Astrocyte of the cerebellum (primary cell): ENCODE data around the gene CAMTA1.
"Not testable (repeated sequence)": the region's sequence is repeated elsewhere in the genome, so short reads cannot be mapped to it uniquely, and the experiment has no call there.

Experiments
- DNase-seq: peaks from one replicate; pipeline ENCODE4 v3.0.0-alpha.2; 2011; ENCODE audit warnings: low read depth
- H3K4me3 ChIP-seq: 2 replicates; pipeline ENCODE4 v1.5.1; 2011; ENCODE audit warnings: mild to moderate bottlenecking, low read depth, low read length, moderate library complexity
- in situ Hi-C: cut with HindIII; loops from 2 replicates; pipeline ENCODE4 v1.10.0; 2017; ENCODE audit warnings: low sequenced_read_pairs
- TF ChIP-seq, protein P1 (sequence below): IDR thresholded peaks from 2 replicates; pipeline ENCODE4 v1.5.1; 2012; ENCODE audit warnings: low read length, low read depth, moderate library complexity, mild to moderate bottlenecking; ENCODE audit errors: missing control alignments

The CAMTA1 gene

DNA sequence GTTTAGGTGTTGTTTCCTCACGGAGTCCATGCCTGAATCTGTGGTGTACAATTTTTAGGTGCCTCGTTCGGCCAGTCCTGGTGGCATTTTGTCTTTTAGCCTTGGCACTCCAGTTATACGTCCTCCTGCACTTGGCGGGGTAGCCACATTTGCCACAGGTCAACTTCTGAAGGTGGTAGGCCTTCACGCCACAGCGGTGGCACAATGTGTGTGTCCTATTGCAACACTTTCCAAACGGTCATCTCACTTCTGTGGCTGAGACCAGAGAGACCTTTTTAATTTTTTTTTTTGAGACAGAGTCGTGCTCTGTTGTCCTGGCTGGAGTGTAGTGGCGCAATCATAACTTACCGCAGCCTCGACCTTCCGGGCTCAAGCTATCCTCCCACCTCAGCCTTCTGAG lies 49.1 kb downstream of the CAMTA1 start:
- TF ChIP-seq, protein P1, sequence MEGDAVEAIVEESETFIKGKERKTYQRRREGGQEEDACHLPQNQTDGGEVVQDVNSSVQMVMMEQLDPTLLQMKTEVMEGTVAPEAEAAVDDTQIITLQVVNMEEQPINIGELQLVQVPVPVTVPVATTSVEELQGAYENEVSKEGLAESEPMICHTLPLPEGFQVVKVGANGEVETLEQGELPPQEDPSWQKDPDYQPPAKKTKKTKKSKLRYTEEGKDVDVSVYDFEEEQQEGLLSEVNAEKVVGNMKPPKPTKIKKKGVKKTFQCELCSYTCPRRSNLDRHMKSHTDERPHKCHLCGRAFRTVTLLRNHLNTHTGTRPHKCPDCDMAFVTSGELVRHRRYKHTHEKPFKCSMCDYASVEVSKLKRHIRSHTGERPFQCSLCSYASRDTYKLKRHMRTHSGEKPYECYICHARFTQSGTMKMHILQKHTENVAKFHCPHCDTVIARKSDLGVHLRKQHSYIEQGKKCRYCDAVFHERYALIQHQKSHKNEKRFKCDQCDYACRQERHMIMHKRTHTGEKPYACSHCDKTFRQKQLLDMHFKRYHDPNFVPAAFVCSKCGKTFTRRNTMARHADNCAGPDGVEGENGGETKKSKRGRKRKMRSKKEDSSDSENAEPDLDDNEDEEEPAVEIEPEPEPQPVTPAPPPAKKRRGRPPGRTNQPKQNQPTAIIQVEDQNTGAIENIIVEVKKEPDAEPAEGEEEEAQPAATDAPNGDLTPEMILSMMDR: no peak
- H3K4me3 ChIP-seq: no peak overlapping the region
- no peak for DNase-seq
- in situ Hi-C loops: no loop called here

DNA sequence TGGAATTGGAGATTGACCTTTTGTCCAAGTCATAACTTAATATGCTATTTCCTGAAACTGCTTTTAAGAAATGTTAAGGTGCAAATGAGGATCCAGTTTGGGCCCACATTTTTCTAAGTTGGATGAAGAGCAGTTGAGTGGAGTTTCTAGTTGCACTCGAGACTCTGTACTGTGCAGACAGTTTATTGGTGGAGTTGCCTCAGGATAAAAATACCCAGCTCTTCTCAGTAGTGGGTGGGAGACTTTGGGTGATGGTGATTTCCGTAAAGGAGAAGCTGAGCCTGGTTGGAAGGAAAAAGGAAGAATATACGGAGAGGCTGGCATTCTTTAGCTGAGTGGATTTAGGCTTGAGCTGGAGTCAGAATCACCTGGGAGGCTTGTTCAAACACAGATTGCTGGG lies 49.9 kb downstream of the CAMTA1 start:
- H3K4me3 ChIP-seq: no peak overlapping the region
- in situ Hi-C loops: loop anchor here (5.0 kb wide), 1 partner anchor 47 kb away; no protein-coding TSS in a partner anchor
- DNase-seq: no peak
- TF ChIP-seq, protein P1: no peak

DNA sequence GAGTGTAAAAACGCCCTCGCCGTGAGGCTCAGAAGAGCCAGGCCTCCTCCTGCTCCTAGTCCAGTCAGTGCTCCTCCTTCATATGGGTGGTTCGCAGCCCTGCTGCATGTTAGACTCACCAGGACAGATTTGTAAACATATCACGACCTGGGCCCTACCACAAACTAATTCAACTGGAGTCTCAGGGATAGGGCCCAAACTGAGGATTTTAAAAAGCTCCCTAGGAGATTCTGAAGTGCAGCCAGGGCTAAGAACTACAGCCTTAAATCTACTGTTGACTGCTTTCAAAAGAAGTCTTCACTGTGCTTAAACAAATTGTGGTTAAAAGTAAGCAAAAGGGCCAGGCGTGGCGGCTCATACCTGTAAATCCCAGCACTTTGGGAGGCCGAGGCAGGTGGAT lies 57.0 kb downstream of the CAMTA1 start:
- no peak overlapping the region for H3K4me3 ChIP-seq
- TF ChIP-seq, protein P1: no peak
- in situ Hi-C loops: no loop called here
- no peak for DNase-seq

DNA sequence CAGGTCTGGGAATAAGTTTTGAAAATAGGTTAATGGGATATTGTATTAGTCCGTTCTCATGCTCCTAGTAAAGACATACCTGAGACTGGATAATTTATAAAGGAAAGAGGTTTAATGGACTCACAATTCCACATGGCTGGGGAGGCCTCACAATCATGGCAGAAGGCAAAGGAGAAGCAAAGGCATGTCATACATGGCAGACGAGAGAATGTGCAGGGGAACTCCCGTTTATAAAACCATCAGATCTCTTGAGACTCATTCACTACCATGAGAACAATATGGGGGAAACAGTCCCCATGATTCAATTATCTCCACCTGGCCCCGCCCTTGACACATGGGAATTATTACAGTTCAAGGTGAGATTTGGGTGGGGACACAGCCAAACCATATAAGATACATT lies 60.5 kb downstream of the CAMTA1 start:
- DNase-seq, H3K4me3 ChIP-seq, in situ Hi-C loops: not testable (repeated sequence)

DNA sequence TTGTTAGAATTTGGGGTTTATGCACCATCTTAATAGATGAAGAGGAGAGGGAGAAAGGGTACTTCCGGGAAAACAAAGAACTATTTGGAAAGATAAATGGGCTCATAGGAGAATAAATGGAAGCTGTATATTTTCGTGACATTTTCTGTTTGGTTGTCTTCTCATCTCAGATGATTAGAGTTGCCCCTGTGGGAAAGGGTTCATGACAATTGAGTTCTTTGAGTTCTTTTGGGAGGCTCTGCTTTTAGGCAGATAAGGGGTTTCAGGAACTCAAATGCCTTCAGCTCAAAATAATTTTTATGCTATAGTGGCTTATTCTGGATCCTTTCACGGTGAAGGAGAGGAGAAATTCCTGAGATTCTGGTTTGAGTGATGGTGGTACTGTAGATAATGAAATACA lies 63.6 kb downstream of the CAMTA1 start:
- in situ Hi-C loops: no loop called here
- no peak for DNase-seq
- no peak overlapping the region for H3K4me3 ChIP-seq
- TF ChIP-seq, protein P1: no peak

DNA sequence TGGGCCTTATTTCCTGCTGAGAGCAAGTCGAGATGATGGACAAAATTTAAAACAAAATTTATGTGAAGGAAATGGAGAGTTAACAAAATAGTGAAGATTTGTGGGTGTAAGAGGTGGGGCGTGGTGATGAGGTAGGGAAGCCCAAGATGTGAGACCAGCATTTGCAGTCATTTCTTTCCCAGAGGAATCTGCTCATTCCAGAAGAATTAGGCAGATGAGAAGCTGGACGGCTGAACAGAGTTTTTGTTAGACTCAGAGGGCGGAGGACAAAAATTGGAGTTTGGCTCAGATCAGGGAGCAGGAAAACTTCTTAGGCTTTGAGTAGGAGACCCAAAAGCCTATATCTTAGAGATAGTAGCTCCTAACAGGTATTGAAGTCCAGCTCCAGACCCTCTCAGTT lies 65.3 kb downstream of the CAMTA1 start:
- in situ Hi-C loops: no loop called here

DNA sequence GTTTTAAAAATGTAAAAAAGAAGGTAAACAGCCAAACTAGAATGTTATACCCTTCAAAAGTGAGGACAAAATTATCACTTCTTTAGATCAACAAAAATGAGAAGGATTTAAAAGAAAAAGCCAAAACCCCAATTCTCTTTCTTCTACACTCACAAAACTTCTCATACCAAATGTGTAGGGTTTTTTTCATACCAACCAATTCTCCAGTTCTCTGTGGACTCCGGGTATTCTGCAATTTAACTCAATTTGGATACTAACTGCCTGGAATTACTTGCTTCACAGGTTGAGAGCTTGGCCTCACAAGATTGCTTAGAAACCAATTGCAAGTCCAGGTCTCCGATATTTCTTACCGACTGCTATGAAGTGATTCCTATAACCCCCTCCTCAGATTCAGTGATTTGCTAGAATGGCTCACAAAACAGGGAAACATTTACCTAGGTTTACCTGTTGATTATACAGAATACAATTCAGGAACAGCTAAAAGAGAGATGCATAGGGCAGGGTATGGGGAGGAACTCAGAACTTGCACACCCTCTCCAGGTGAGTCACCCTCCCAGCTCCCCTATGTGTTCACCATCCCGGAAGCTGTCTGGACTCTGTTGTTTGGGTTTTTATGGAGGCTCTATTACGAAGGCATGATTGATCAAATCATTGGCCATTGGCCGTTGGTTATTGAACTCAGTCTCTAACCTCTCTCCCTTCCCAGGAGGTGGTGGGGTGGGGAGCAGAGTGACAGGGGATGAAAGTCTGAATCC lies 67.1 kb downstream of the CAMTA1 start:
- H3K4me3 ChIP-seq: no peak overlapping the region
- in situ Hi-C loops: no loop called here
- DNase-seq: no peak
- TF ChIP-seq, protein P1: no peak

More for the DNA sequence above, 65.3 kb downstream of the CAMTA1 start:
- H3K4me3 ChIP-seq: no peak overlapping the region
- TF ChIP-seq, protein P1: no peak
- DNase-seq: no peak
